Measurements from ENCODE around the gene TCF25. TPM values are rescaled to one million over a fixed set of nuclear protein-coding genes. Genes with fewer than 3 reads are reported as not detected.

The TCF25 gene
- total RNA-seq, 3 donors from 2014 or later: 169 to 243 (median 176) TPM

- Histone ChIP-seq H3K4me3 (no peak overlapping the region), H3K27ac (no peak overlapping the region), H3K36me3 (no peaks in the 10 kb centered on the region), H3K4me1 (no peaks in the 10 kb centered on the region), H3K9me3 (no peaks in the 10 kb centered on the region), H3K27me3 (no peaks in the 10 kb centered on the region)
- no peak for DNase-seq (ENCODE audit: low spot score in 2 of 2)
- intact Hi-C loops (cut with DNase I; ENCODE audit: low total_unique reads): no loop called here
- TF ChIP-seq POLR2A (IDR thresholded peaks at IDR 0.05) (no peak), CTCF (IDR thresholded peaks at IDR 0.05) (no peak), POLR2AphosphoS5 (IDR thresholded peaks at IDR 0.05) (no peak)
Measured at GRCh38 chr16:89905511-89906139, 32.2 kb downstream of the TCF25 start.

- no peak for DNase-seq (ENCODE audit: low spot score in 2 of 2)
- Histone ChIP-seq H3K36me3 (no peaks in the 10 kb centered on the region), H3K9me3 (no peaks in the 10 kb centered on the region), H3K27ac (no peak overlapping the region), H3K27me3 (no peaks in the 10 kb centered on the region), H3K4me1 (no peaks in the 10 kb centered on the region), H3K4me3 (no peak overlapping the region)
- TF ChIP-seq CTCF (IDR thresholded peaks at IDR 0.05) (no peak), POLR2A (IDR thresholded peaks at IDR 0.05) (no peak), POLR2AphosphoS5 (IDR thresholded peaks at IDR 0.05) (no peak)
- intact Hi-C loops (cut with DNase I; ENCODE audit: low total_unique reads): no loop called here
Measured at GRCh38 chr16:89906140-89907025, 33.0 kb downstream of the TCF25 start.

- TF ChIP-seq POLR2A (IDR thresholded peaks at IDR 0.05): no peak
- no peak for TF ChIP-seq CTCF (IDR thresholded peaks at IDR 0.05)
- TF ChIP-seq POLR2AphosphoS5 (IDR thresholded peaks at IDR 0.05): no peak
- H3K27me3 ChIP-seq: no peaks in the 10 kb centered on the region
- intact Hi-C loops (cut with DNase I; ENCODE audit: low total_unique reads): no loop called here
- H3K9me3 ChIP-seq: no peaks in the 10 kb centered on the region
- DNase-seq (ENCODE audit: low spot score in 2 of 2): no peak
- H3K4me3 ChIP-seq: no peak overlapping the region
- no peaks in the 10 kb centered on the region for H3K36me3 ChIP-seq
- H3K4me1 ChIP-seq: no peaks in the 10 kb centered on the region
- no peak overlapping the region for H3K27ac ChIP-seq
Measured at GRCh38 chr16:89907055-89907814, 33.8 kb downstream of the TCF25 start.

GRCh38 chr16:89908236-89908635 lies 34.8 kb downstream of the TCF25 start:
- TF ChIP-seq CTCF (IDR thresholded peaks at IDR 0.05): no peak
- no peak for TF ChIP-seq POLR2A (IDR thresholded peaks at IDR 0.05)
- TF ChIP-seq POLR2AphosphoS5 (IDR thresholded peaks at IDR 0.05): no peak
- Histone ChIP-seq H3K27ac (no peak overlapping the region), H3K4me3 (no peak overlapping the region), H3K4me1 (no peaks in the 10 kb centered on the region), H3K36me3 (no peaks in the 10 kb centered on the region), H3K9me3 (no peaks in the 10 kb centered on the region), H3K27me3 (no peaks in the 10 kb centered on the region)
- intact Hi-C loops (cut with DNase I; ENCODE audit: low total_unique reads): no loop called here
- no peak for DNase-seq (ENCODE audit: low spot score in 2 of 2)
